Transverse colon (tissue), 3 donors: Measurements from ENCODE around the gene ZNF782.

Source experiments
- EP300 ChIP-seq: sonication (generic); formaldehyde crosslinking; IDR thresholded peaks from one replicate; pipeline ENCODE4 v1.6.1; 2017; ENCODE audit warnings: antibody characterized with exemption, low read depth
- POLR2AphosphoS5 ChIP-seq, 3 donors: sonication (generic); formaldehyde crosslinking; IDR thresholded peaks; one replicate each; pipeline ENCODE4 v1.6.1; 2016; ENCODE audit warnings: antibody characterized with exemption in 3 of 3

GRCh38 chr9:96858670-96859069 lies 4.4 kb upstream of the ZNF782 start:
- TF ChIP-seq EP300 (no peak), POLR2AphosphoS5 (IDR thresholded peaks at IDR 0.05) (no peak)
